Fibroblast of villous mesenchyme (primary cell): ENCODE data around the gene IMP4. TPM values are rescaled to one million over a fixed set of nuclear protein-coding genes. Genes with fewer than 3 reads are reported as not detected.

Source experiments
- small RNA-seq: library from RNA; depleted of rRNA; stranded (forward); fragments of <200 nt; gene quantifications from one replicate; pipeline ENCODE3, GENCODE V24; 2012
- total RNA-seq: library from RNA; depleted of rRNA; stranded (reverse); fragments of >200 nt; gene quantifications from 2 replicates; pipeline ENCODE4 v1.2.3, GENCODE V29; 2012

The IMP4 gene
- total RNA-seq, 1 donor = 60.5 TPM

Small RNA genes within 50 kb of the gene (small RNA-seq; reads per million reads assigned to genes)
- gene AC132479.1 = not detected

Other genes starting within 250 kb of the IMP4 start
- gene POTEF, start 213.7 kb upstream of the IMP4 start, total RNA-seq = 4.8 TPM in 1 of 2 replicates, not detected in the other
- gene CCDC74B, start 197.8 kb upstream of the IMP4 start, total RNA-seq = 4.2 and 4.3 TPM in 2 replicates
- gene SMPD4, start 161.3 kb upstream of the IMP4 start, total RNA-seq = 20.3 TPM in 2 replicates
- 141 and 246 TPM in 2 replicates for gene MZT2B, start 160.6 kb upstream of the IMP4 start, total RNA-seq
- gene TUBA3E, start 144.5 kb upstream of the IMP4 start, total RNA-seq = not detected in 2 replicates
- 17.7 and 18.4 TPM in 2 replicates for gene PTPN18, start 13.2 kb downstream of the IMP4 start, total RNA-seq
- under 0.01 TPM in 1 of 2 replicates, not detected in the other for gene POTEI, start 166.4 kb downstream of the IMP4 start, total RNA-seq
- gene CFC1B, start 178.3 kb downstream of the IMP4 start, total RNA-seq = not detected in 2 replicates